GM18498 (cell line): ENCODE data around the gene TMEM164.
"Not testable (repeated sequence)": the region's sequence is repeated elsewhere in the genome, so short reads cannot be mapped to it uniquely, and the experiment has no call there.

Experiments used
- ATAC-seq: cut with Tn5 transposase; IDR thresholded peaks from one replicate; pipeline ENCODE4 v1.9.1; 2021; ENCODE audit warnings: mild to moderate bottlenecking, moderate library complexity; ENCODE audit not compliant: unreplicated experiment

TMEM164 gene

DNA sequence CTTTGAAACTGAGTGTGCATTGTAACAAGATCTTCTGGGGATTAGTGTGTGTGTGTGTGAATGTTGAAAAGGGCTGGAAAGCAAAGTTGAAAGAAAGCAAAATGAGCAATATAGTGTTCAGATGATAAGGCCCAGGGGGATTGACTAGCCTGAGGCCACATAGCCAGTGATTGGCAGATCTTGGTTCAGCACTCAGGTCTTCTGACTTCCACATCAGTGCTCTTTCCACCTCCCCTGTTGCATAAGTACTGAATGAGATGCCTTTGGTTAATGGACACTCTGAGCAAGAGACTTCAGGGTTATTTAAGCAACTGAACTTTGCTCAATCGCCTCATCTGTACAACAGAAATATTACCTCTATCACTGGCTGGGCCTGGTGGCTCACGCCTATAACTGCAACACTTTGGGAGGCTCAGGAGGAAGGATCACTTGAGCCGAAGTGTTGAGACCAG lies 120.4 kb downstream of the TMEM164 start:
- no peak for ATAC-seq

DNA sequence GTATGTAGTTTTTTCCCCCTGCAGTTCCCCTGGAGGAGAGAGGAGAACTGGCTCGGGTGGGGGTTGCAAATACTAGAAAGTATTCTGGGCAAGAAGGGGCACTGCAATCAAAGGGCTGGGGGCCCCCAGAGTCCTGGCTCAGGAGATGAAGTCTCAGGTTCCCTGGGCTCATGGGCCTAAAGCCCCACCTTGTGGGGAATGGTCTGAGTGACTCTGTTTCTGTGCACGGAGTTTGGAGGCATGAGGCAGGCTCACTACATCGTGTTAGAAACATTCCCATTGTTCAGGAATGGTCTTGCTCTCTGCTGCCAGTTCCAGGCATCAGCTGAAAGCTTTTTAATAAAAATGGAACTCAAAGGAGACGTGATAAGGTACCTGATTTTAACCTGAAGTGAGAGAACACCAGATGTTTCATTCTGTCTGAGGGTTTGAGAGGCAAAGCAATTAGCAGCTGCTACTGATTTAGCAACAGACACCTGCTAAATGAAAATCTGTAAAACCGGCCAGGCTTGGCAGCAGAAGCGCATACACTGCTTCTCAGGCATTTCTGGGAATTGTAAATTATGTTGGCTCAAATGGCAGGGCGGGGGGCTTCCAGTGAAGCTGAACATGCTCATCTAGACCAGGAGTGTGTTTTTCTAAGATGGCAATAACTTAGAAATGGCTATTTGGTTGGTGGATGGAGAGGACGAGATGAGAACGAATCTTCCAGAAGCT lies 122.7 kb downstream of the TMEM164 start:
- no peak for ATAC-seq

DNA sequence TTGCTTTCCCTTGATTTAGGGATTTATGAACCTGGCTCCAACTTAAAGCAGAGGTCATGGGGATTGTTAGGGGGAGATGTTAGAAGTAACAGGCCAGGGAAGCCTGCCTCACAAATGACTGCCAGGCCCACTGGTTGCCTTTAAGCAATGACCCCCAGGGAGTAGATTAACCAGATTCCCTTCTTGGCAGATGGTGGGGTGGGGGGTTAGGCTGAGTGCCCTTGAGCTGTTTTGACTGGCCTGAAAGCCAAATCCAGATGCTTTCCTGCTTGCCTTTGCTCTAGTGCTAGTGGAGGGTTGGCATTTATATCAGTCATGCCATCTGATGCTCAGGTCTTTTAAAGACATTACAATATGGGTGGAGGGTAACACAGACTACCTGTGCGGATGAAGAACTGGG lies 128.1 kb downstream of the TMEM164 start:
- no peak for ATAC-seq

DNA sequence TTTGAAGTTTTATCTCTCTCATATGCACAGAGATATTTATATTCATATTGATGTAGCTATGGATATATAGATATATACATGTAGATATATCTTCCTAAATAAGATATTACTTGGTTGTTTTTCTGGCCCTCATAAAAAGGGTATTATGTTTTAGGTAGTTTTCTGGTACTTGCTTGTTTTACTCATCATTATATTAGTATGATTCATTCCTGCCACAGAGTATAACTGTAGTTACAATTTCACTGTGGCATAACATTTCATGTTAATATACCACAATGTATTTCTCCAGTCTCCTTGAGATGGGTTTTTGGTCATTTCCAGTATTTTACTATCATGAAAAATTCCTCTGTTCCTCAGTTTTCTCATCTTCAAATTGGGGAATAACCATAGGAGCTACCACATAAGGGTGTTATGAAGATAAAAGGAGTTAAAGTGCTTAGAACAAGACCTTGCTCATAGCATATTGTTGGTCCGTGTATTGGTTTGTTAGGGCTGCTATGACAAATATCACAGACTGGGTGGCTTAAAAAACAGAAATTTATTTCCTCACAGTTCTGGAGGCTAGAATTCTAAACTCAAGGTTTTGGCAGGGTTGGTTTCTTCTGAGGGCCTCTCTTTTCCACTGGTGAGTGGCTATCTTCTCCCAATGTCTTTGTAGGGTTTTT lies 129.7 kb downstream of the TMEM164 start:
- ATAC-seq, result no peak

DNA sequence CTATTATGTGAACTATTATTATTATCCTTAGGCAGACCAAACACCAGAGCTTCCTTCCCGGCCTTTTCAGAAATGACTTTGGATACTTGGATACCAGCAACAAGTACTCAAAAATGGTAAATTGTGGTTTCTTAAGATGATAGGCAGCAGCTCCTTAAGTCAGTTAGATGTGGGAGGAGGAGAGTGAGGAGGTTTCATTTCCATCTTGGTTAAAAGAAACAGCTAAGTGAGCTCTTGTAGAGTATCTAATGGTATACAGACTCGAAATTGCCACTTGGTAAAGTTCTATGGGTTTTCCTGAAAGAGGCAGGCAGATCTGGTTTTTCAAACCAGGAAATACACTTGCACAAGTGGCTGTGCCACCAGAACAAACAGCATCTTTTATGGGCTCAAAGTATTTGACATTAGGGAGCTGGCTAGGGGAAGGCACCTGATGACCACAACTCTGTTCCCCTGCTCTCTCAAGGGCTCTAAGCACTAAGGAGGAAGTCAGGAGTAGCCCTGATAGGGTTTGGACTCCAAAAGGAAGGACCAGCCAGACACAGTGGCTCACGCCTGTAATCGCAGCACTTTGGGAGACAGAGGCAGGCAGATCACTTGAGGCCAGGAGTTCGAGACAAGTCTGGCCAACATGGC lies 130.9 kb downstream of the TMEM164 start:
- ATAC-seq, result peak; percentile 58

DNA sequence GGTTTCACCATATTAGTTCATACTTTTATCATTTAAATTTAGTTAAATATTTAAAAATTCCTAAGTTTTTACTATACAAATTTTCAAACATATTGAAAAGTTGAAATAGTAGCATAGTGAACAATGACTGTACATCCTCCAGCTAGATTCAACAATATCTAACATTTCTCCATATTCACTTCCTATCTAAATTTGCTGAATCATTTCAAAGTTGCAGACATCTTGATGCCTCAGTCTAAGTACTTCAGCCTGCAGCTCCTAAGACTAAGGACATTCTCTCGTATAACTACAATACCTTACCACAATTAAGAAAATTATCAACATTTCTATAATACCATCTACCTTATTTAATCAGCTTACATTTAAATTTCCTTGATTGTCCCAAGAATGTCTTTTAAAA lies 132.7 kb downstream of the TMEM164 start:
- ATAC-seq, result no peak

DNA sequence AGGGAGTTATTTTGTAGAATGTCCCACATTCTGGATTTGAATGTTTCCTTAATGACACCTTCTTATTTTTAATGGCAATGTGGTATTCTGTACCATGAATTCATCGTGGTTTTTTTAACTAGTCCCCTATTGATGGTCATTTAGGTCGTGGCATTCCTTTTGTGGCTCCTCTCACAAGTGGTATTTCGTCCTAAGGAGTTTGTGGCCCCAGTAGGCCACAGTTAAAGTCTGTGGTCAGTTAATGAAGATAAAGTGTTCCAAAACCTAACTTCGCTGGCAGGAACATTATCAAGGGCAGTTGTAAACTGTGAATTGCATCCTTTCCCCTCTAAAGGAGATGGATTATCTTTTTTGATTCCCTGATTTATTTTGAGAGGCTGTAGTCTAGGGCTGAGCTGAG lies 133.2 kb downstream of the TMEM164 start:
- no peak for ATAC-seq

DNA sequence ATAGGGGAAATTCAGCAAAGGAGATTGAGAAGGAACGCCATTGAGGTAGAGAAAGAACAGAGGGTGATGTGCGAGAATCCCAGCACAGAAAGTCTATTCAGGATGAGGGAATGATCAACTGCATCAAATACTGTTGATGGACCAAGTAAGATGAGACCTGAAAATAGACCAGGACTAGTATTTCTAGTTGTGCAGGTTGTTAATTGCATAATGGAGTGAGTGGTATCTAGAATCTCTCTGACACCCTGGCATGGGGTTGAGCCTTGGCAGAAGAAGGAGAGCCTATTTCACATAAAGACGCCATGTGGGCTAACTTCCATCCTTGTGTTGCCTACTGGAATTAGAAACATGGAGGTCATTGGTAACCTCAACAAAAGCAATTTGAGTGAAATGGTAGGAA lies 135.6 kb downstream of the TMEM164 start:
- no peak for ATAC-seq

DNA sequence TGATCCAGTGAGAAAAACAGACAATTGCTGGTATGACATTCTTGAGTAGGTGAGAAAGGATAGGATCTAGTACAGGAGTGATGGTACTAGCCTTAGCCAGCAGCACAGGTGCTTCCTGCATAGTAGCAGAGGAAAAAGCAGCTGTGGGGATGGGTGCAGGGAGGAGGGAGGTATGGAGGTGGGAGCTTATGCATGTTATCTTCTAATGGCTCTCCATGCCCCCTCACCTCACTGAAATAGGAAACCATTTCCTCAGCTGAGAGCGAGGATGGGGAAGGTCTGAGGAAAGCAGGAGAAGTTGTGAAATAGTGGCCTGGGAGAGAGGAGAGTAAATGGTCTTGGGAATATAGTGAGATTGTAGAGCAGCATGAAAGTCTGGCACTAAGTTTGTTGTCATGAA lies 136.3 kb downstream of the TMEM164 start:
- ATAC-seq, result no peak

DNA sequence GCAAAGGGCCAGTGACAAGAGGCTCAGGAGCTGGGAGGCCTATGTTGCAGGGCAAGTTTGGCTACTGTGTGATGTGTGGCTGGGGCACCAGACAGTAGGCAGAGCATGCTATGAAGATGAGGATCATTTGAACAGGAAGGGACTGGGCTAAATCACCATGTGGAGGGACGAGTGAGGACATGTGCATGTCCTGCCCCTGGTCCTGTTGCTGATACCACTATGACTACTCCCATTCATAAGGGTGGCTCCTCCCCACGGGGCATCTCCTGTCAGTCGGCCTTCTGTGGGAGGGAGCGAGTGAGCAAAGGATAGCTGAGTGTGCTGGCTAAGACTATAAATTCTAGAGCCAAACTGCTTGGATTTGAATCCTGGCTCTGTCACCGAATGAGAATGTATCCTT lies 139.2 kb downstream of the TMEM164 start:
- no peak for ATAC-seq

DNA sequence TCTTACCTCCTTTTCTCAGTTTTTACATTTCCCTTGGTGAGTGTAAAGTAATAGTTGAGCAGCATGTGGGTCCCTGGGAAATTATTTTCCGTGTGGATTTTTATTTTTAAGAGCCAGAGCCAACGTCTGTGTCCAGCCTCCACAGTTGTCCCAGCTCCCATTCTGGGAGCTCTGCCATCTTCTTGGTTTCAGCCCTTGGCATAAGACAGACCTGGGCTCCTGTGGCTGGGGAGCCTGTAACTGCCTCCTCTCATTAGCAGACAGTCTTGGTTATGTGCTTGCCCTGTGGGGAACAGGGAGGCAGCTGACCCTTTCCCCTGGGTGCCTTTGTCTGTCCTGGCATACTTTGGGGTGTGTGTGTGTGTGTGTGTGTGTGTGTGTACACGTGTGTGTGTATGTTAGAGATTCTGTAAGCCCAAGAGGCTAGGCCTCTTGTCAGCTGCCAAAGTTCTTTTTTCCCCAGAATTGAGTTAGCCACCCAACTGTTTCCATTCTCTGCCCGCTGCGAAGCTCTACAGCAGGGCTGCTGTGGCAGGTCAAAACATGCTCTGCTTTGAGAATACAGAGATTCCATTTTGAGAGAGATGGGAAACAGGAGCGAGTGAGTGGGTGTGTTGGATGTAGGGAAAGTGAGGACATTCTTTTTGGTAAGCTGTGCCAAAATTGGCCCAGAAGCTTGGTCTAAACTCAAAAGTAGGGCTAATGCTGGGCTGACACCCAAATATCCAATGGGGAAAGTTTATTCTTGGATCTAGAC lies 140.7 kb downstream of the TMEM164 start:
- no peak for ATAC-seq

DNA sequence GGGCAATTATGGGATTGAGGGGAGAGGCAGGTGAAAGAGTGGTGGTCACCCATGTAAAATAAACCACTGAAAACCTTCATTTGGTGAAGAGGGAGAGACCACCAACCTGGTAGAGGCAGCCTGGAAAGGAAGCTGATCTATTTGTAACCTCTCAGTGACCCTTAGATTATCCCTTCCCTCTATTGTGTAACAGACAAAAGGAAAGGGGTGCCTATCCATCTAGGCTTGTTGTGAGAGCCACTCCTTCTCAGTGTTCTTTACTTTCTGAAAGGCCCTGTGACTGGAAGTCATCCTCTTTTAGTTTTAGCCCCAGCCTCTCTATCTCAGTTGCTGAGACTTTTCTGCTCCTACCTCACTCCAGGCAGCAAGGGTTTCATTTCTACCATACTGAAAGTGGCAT lies 142.4 kb downstream of the TMEM164 start:
- peak; percentile 16 for ATAC-seq

DNA sequence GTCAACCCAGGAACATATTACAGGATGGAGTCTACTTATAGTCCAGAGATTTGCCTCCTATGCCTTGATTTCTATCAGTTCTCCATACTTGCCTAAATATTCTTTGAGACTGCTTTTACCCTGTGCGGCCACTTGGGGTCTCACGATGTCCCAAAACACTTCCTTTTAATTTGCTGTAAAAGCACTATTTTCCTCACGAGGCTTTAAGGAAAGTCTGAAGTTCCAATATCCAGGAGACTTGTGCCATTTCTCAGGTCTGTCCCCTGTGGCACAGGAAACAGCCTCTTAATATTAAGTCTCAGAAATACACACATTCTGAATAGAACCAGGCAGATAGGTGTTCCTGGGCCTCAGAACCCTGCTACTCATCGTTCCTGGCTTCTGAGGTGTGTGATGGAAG lies 142.9 kb downstream of the TMEM164 start:
- ATAC-seq, result peak; percentile 74

DNA sequence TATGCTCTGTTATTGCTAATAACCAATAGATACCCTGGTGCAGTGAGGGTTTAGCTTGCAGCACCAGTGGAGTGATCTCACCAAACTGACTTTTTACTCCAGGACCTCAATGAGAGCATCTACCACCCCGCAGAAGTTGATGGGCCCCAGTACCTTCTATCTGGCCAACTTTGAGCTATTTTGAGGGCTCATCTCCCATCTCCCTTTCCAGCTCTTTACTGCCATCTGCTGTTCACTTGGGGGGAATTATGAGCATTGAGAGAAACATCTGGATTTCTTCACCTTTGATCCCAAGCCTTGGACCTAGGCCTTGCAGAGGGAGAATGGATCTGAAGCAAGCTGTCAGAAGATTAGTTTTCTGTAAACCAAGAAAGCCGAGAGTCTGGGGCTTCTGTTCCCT lies 143.6 kb downstream of the TMEM164 start:
- no peak for ATAC-seq

DNA sequence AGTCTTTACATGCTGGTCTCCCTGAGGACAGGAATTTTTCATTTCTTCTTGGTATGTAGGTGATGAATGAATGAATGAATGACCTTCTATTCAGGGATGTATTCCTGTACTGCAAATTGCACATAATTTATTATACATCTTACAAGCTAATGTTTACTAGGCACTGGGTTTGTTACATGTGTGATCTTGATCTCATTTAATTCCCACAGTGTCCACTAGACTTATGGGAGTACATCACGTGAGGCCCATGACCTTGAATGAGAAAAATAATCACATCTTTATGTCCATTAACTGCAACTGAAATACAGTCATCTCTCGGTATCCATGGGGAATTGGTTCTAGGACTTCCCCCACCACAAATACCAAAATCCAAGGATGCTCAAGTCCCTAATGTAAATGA lies 150.3 kb downstream of the TMEM164 start:
- no peak for ATAC-seq

DNA sequence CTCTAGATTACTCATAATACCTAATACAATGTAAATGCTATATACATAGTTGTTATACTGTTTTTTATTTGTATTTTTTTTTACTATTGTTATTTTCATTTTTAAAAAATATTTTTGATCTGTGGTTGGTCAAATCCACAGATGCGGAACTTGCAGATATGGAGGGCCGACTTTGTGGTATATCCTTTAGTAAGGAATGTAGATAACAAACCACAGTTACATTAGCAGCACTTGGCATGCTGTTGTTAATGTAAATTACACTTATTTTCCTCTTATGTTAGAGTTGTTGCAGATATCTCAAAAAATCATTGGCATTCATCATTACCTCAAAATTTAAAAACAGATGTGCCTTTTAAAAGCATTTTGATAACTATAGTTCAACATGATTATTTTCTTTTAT lies 151.0 kb downstream of the TMEM164 start:
- no peak for ATAC-seq

DNA sequence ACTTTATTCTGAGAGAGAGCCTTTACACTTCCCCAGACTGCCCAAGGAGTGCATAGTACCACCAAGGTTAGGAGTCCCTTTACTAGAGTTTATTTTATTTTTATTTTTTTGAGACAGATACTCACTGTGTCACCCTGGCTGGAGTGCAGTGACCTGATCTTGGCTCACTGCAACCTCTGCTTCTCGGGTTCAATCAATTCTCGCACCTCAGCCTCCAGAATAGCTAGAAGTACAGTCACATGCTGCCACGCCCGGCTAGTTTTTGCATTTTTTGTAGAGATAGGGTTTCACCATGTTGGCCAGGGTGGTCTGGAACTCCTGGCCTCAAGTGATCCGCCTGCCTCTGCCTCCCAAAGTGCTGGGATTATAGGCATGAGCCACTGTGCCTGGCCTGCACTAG lies 151.4 kb downstream of the TMEM164 start:
- not testable (repeated sequence) for ATAC-seq

DNA sequence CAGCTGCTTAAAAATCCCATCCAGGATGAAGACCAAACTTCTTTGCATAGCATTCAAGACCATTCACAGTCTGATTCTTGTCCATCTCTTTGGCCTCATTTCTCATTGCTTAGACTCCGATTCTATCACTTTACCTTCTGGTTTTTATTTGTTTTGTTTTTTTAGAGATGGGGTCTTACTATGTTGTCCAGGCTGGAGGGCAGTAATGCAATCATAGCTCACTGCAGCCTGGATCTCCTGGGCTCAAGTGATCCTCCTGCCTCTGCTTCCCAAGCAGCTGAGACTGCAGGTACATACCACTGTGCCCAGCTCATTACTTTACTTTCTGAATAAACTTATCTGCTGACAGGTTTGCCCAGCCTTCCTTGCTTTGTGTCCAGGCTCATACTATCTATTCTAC lies 152.8 kb downstream of the TMEM164 start:
- no peak for ATAC-seq

DNA sequence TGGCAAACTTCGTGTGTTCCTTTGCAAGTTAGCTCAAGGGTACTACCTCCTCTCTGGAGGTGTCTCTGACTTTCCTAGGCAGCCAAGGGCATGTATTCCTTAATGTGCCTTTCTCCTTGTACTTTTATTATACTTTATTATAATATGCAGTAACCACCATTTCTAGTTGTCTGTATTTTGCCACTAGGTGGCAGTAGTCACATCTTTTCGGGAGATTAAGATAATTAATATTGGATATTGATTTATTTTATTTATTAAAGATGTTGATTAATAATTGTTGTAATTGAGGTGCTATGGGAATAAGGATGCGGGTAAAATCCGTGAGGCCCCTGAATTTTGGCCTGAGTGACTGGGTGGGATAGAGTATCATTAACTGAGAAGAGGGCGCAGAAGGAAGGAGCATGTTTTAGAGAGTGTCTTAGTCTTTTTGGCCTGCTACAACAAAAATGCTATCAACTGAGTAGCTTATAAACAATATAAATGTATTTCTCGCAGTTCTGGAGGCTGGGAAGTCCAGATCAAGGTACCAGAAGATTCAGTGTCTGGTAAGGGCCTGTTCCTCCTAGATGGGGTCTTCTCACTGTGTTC lies 153.3 kb downstream of the TMEM164 start:
- no peak for ATAC-seq

DNA sequence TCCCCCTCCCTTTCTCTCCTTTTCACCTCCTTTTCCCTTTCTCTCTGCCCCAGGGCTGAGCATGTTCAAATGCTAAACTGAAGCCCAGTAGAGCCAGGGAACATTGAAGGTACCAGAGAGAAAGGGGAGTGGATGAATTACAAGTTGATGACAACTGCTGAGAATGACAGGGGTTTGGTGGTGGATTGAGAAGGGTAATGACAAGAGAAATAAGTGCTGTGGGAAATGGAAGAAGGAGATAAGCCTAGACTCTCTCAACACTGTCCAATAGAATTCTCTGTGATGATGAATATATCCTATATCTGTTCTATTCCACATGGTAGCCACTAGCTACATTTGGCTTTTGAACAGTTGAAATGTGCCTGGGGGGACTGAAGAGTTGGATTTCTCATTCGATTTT lies 154.5 kb downstream of the TMEM164 start:
- ATAC-seq, result no peak

DNA sequence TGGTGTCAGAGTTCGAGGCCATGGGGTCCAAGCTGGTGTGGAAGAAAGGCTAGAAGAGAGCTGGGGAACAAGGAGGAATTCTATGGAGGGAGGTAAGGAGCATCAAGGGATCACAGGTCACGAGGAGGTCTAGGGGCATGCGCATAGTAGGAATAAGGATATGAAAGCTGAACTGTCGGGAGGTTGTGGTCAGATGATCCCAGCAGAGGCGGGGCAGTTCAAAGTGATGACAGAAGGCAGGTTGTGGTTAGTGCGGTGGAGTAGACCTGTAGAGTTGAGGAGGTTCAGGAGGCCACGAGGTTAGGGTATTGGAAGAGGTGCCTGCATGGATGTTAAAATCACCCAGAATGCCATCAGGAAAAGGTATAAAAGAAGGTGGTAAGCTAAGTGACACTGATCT lies 156.3 kb downstream of the TMEM164 start:
- ATAC-seq, result no peak
